Stimulated activated CD8-positive, alpha-beta memory T cell treated with anti-CD3 and anti-CD28 coated beads, Interleukin-7, amount 100 ng/mL, for 24 hours (primary cell): ENCODE data around the gene GTSE1.
"Not testable (repeated sequence)": the region's sequence is repeated elsewhere in the genome, so short reads cannot be mapped to it uniquely, and the experiment has no call there.

Source experiments
- DNase-seq: peaks from one replicate; pipeline ENCODE4 v3.0.0-alpha.2; 2020; ENCODE audit warnings: low read depth

GTSE1 gene

DNA sequence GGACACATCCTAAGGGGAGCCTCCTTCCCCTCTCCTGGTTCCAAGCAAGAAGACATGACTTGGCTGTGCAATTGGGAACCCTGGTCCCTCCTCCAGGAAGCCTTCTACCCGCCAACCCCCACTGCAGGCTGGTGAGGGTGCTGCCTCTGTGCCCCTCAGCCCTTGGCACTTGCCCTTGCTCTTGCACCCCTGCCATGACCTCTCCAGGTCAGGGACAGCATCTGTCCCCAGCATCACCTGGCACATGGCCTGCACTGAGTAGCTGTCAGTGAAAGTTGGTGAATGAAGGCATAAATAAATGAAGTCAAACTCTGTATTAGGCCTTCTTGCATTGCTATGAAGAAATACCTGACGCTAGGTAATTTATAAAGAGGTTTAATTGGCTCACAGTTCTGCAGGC lies 1.9 kb upstream of the GTSE1 start:
- DNase-seq: no peak

DNA sequence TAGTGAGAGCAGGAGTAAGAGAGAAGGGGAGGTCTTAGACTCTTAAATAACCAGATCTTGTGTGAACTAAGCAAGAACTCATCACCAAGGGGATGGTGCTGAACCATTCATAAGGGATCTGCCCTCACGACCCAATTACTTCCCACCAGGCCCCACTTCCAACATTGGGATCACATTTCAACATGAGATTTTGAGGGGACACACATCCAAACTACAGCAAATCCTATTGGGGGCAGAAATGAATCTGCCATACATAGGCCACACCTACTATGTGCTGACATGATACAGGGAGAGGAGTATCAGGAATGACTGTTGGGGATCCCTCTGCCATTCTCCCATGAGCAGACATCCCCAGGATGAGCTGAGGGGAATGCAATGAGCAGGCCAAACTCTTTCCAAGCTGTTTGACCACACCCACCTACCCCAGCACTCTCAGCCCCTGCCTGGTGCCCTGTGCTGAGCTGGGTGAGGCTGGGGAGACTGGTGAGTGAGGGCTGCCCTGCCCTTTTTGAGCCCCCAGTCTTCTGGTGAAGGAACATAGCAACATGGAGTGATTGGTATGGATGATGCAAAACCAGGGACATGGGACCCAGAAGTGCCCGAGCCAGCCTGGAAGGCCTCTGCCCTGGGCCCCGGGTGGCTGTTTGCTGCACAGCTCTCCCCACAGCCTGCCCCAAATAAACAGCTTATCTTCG lies 1.2 kb upstream of the GTSE1 start:
- no peak for DNase-seq

DNA sequence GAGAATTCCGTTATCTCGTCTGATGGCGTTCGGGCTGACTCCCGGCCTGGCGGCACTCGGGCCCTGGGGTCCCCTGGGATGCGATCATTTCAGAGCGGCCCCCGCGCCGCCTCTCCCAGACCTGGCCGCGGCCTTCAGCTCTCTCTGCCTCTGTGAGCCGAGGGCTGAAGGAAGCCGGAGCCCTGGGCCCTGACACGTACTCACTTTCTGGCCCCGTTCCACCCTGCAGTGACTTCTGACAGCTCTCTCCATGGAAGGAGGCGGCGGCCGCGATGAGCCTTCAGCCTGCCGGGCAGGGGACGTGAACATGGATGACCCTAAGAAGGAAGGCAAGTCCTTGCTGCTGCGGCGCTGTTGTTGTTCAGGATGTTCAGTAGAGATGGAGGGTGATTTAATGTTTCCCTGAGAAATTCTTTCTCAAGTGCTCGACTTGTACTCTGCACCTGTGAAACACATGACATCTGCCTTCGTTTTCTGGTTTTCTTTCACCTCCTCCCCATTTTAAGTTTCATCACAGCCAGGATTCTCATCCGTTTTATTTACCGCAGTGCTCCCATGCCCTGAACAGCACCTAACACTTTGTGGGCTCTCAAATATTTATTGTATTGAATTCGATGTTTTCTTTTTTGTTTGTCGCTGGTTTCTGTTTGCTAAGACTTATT lies 612 bp downstream of the GTSE1 start:
- DNase-seq: no peak

DNA sequence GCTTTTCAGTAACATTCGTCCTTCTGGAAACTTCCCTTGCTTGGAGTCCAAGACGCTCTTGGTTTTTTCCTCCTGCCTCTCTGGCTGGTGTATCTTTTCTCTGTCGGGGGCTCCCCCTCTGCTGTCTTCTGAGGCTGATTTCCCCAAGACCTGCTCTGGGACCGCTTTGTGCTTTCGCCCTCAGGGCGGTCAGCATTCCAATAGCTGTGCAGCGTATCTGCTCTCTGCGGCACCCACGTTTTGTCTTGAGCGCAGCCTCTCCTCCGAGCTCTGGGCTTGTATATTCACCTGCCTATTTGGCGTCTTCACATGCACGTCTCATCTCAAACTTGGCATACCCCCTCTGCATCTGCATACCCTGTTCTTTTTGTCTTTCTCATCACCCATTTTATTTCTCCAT lies 2.4 kb downstream of the GTSE1 start:
- no peak for DNase-seq

DNA sequence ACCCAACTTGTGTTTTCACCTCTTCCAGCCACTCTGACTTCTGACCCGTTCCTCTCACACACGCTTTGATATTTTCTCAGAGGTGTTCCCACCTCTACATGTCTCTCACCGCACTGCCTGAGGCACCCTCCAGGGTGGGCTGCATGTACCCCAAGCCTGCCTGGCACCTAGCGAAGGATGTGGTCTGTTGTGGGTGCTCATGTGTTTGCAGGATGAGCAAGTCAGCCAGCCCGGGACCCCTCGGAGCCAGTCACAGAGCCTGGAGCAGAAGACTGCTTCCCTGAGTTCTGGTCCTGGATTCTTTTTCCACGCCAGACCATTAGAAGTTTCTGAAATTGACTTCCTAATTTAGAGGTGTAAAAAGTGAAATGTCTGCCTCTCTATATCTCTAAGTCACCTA lies 3.8 kb downstream of the GTSE1 start:
- no peak for DNase-seq

DNA sequence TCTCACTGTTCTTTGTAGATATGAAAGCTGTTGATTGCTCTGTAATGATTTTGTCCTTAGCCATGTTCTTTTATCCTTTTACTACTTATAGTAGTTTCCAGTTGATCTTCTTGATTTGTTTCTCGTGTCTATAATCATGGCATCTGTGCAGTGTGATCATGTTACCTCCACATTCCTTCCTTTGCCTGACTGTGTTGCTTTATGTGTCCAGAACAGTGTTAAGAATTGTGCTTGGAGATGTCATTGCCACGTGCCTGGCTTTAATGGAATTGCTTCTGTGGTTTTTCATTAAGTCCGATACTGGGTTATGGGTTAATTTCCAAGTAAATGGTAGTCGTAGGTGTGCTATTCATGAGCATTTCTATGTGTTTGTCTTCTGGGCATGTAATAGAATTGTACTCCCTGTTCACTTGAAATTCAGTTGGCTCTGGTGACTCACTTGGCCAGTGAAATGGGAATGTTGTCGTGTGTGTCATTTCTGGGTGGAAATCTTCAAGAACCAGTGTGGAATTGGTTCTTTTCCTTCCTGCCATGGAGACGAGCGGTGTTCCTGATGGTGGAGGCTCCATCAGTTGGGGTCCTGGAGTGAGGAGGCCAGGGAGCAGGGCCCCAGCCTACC lies 6.8 kb downstream of the GTSE1 start:
- no peak for DNase-seq

DNA sequence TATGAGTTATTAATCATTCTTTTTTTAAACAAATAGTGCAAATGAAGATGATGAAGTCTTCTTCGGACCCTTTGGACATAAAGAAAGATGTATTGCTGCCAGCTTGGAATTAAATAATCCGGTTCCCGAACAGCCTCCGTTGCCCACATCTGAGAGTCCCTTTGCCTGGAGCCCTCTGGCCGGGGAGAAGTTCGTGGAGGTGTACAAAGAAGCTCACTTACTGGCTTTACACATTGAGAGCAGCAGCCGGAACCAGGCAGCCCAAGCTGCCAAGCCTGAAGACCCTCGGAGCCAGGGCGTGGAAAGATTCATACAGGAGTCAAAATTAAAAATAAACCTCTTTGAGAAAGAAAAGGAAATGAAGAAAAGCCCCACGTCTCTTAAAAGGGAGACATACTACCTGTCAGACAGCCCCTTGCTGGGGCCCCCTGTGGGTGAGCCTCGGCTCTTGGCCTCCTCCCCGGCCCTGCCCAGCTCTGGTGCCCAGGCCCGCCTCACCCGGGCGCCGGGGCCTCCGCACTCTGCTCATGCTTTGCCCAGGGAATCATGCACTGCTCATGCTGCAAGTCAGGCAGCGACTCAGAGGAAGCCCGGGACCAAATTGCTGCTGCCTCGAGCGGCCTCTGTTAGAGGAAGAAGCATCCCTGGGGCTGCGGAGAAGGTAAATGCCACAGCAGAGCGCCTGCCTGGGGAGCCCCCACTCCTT lies 11.8 kb downstream of the GTSE1 start:
- no peak for DNase-seq

DNA sequence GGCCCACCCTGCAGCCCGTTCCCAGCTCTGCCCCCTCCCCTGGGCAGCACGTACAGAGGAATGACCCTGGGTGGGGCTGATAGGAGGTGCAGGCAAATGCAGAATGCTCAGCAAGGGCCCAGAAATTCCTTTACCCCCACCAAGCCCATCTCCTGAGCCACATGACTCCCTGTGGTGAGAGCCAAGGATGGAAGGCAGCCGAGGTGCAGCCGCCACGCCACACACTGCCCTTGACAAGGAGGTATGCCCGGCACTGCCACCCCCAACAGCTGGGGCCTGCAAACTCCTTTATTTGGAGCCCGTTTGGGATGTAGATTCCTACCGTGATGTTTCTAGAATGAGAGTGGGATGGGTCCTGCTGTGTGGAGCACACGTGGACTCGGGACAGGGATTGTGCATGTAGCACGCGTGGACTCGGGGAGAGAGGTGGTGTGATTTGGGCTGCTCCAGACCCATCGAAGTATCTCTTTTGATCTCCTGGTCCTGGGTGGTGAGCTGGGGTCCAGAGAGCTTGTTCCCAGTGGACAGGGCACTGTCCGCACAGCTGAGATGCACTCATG lies 12.9 kb downstream of the GTSE1 start:
- DNase-seq: no peak

DNA sequence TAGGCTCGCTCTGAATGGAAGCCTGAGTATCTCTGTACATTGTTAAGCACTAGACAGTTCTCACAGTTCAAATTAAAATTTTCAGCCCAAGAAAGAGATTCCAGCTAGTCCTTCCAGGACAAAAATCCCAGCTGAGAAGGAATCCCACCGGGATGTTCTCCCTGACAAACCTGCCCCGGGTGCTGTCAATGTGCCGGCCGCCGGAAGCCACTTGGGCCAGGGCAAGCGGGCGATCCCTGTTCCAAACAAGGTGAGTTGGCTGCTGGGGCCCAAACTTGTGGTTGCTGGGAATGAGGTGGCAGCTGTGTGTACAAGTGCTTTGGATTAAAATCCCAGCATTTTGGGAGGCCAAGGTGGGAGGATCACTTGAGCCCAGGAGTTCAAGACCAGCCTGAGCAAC lies 15.4 kb downstream of the GTSE1 start:
- no peak for DNase-seq

DNA sequence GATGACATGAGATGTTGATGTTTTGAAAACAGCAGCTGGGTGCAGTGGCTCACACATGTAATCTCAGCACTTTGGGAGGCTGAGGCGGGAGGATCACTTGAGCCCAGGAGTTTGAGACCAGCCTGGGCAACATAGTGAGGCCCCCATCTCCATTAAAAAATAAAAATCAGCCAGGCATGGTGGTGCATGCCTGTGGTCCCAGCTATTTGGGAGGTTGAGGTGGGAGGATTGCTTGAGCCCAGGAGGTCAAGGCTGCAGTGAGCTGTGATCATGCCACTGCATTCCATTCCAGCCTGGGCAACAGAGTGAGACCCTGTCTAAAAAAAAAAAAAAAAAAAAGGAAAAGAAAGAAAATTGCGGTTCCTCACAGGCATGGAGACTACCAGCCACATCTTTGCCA lies 16.2 kb downstream of the GTSE1 start:
- DNase-seq: not testable (repeated sequence)

DNA sequence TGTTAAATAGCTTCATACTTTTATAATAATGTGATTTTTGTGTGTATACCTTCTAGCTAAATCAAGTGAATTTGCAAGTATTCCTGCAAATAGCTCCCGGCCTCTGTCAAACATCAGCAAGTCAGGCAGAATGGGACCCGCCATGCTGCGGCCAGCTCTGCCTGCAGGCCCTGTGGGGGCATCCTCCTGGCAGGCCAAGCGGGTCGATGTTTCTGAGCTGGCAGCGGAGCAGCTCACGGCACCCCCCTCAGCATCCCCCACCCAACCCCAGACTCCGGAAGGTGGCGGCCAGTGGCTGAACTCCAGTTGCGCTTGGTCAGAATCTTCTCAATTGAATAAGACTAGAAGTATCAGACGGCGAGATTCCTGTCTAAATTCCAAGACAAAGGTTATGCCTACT lies 19.3 kb downstream of the GTSE1 start:
- DNase-seq: no peak

DNA sequence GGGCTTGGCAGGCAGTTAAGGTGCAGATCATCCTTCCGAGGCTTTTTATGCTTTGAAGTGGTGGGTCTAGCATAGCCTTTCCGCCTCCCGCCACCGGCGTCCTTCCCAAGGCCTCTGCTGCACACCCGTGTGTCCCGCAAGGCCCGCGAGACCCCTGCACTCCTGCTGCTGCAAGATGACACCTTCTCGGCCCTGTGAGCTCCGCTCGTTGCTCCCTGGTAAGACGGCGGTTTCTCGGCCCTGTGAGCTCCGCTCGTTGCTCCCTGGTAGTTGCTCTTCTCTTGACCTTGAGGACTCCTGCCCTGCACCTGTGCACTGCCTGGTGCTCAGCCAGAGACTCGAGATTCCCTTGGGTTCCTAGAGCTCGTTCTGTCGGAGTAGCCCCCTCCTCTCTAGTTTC lies 21.0 kb downstream of the GTSE1 start:
- no peak for DNase-seq

DNA sequence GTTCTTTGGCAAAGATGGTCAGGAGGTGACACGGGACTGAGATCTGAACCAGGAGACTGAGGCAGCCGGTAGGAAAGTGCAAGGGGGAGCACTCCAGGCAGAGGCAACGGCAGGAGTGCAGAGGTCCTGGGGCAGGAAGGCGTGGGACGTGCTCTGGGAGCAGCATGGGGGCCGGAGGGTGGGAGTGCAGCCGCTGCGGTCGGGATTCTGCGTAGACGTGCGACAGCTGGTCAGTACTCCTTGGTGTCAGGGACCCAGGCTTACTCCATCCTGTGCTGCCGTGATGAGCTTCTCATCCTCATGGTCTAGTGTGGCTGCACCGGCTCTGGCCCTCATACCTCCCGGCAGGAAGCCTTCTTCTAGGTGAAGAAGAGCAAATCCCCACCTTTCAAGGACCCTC lies 21.9 kb downstream of the GTSE1 start:
- DNase-seq: no peak

DNA sequence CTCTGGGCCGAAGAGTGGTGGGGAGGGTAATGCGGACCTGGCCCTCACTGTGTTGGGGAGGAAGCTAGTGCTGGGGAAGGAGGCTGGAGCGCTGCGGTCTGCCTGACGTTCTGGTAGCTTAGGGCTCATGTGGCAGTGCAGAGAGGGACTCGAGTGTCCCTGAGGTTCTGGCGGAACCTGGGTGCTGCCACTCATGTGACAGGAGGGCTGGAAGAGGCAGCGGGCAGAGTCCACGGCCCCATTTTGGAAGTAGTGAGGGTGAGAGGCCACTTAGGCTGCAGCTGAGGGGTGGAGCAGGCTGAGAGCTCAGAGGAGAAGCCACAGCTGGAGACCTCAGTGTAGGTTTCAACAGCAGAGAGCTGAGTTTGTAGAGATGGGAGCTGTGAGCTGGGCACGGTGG lies 22.6 kb downstream of the GTSE1 start:
- no peak for DNase-seq

DNA sequence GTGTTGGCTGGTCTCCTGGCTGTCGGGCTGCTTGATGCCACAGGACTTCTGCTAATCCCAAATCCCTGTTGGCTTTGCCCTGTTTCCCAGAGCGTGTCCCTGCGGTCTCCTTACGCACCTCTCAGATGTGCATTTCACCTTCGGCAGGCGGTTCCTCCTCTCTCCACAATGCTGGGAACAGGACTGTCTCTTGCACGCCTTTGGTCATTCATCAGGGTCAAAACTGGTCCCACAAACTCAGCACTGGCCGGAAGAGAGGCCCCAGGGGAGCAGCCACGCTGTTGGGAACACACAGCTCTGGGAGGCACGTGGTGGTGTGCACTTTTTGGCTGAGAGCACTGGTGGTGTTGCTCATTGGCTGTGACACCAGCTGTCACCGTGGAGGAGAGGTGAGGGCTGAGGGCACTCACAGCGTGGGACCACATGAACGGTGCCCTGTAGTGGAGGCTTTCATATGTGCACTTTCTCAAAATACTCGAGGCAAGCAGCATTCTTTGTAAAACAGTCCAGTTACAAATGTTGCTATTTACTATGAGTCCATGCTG lies 23.6 kb downstream of the GTSE1 start:
- DNase-seq: no peak

DNA sequence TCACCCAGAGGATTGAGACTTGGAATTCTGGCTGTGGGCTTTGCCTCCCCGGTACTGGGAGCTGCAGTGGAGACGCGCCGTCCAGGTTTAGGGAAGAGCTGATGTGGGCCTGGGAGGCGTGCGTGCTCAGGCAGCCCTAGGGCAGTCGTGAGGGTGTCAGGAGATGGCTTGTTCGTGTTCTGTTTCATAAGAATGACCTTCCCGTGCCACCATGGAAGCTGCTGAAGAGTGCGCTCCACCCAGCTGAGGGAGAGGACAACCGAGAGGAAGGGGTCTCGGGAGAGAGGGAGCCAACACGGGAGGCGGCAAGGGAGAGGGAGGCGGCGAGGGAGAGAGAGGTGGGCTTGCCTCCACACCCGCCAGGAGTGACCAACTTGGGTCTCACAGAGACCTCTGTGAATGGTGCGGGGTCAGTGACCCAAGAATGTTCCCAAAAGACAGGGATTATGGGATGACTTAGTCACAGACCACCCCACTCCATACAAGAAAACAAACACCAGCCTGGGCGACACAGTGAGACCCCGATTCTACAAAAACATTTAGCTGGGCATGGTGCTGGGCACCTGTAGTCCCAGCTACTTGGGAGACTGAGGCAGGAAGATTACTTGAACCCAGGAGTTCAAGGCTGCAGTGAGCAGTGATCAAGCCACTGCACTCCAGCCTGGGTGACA lies 24.2 kb downstream of the GTSE1 start:
- DNase-seq: no peak

DNA sequence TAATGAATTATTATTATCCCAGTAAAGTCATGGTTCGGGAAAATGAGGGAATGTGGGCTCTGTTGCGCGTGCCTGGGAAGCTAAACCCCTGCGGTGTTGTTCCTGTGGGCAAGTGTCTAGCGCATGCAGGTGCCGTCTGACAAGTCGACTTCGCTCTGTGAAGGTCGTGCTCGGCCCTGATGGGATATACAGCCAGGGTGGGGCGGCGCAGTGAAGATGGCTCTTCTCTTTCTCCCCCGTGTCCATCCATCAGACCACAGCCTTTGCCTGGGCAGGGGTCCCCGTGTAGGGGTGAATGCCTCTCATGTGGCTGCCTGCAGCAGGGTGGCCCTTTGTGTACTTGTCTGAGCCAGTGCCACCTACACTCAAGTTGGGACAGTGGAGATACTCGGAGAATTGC lies 26.0 kb downstream of the GTSE1 start:
- no peak for DNase-seq

DNA sequence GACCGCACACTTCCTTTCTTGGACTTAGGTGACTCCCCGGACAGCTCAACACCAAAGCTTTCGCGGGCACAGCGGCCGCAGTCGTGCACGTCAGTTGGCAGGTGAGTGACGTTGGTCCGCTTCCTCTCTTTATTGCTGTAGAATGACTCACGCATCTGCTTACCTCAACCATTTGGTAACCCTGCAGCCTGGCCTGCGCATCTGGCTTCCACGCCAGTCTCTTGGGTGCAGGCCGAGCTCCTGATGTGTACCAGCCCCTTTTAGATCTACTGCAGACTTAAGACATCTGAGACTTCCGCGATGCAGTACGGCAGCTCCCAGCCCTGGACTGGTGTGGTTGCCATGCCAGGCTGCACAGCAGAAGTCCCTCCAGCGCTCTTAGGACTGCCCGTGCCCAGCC lies 26.5 kb downstream of the GTSE1 start:
- no peak for DNase-seq

DNA sequence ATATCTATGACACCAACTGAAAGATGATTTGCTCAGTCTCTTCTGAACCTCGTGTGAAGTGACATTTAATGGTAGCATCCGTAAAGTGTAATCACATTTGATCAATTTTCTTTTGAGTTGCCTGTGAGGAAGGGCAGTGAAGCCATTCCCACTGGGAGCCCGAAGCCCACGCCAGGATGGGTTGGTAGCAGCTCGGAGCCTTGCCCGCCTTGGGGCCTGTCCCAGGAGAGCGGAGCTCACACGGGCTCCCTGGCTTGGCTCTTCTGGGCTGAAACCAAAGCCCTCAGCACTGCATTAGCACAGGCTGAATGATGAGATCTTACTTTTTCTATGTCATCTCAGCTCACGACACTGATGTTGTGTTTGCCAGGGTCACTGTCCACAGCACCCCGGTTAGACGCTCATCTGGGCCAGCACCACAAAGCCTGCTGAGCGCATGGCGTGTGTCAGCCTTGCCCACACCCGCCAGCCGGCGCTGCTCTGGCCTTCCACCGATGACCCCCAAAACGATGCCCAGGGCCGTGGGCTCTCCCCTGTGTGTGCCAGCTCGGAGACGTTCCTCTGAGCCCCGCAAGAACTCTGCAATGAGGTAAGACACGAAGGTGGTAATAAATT lies 29.5 kb downstream of the GTSE1 start:
- DNase-seq: no peak

DNA sequence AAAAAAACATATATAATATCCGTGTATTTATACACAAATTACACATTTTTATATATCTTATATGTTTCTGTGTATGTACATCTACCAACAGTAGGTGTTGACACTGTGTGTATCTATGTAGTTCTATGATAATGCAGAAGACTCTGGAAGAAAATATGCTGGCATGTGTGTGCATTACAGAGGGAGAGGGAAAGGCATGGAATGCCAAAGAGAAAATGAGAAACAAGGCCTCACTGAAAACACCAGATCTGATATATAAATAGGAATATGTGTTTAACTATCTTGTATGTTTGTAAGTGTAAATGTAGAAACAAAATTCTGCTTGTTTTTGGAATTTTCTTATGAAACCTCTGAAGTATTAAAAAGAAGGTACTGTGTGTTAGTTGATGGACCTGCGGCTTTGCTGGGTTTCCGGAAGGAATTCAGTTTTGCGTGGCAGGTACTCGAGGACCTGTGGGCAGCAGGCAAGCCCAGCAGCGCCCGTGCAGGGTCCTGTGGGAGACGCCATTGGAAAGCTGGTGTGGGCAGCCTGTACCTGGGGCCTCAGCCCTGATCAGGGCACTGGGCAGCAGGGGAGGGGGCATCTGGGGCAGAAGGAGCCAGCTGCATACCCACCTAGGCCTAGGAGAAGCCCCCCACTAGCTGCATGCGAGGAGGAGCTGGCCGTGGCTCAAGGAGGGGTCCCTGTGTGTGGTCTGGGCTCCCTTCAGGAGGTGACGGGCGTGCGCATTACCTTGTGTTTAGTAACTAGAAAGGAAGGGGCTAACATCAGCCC lies 31.2 kb downstream of the GTSE1 start:
- DNase-seq: no peak

DNA sequence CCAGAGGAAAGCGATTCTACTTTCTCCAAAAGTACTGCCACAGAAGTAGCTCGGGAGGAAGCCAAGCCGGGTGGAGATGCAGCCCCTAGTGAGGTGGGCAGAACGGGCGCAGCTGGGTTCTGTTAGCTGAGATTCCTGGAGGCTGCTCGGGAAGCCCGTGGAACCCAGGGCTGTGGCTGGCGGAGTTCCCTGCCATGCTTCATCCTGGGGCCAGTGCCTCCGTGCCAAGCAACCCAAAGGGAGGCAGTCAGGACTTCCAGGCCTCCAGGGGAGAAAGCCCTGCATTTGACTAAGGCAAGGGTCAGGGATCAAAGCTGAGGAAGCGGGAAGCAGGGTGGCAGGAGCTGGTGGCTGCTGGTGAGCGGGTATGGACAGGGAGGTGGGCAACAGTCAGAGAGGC lies 32.1 kb downstream of the GTSE1 start:
- DNase-seq: no peak
